HG03280 (cell line): Measurements from ENCODE around the gene BMP3.
A peak's percentile ranks its signal among the peaks of the same experiment; 100 is the strongest.
"Not testable (repeated sequence)": the region's sequence is repeated elsewhere in the genome, so short reads cannot be mapped to it uniquely, and the experiment has no call there.

Experiments used
- ATAC-seq: cut with Tn5 transposase; IDR thresholded peaks from one replicate; pipeline ENCODE4 v1.9.1; 2021; ENCODE audit warnings: mild to moderate bottlenecking, moderate library complexity; ENCODE audit not compliant: unreplicated experiment

BMP3 gene, protein sequence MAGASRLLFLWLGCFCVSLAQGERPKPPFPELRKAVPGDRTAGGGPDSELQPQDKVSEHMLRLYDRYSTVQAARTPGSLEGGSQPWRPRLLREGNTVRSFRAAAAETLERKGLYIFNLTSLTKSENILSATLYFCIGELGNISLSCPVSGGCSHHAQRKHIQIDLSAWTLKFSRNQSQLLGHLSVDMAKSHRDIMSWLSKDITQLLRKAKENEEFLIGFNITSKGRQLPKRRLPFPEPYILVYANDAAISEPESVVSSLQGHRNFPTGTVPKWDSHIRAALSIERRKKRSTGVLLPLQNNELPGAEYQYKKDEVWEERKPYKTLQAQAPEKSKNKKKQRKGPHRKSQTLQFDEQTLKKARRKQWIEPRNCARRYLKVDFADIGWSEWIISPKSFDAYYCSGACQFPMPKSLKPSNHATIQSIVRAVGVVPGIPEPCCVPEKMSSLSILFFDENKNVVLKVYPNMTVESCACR

DNA sequence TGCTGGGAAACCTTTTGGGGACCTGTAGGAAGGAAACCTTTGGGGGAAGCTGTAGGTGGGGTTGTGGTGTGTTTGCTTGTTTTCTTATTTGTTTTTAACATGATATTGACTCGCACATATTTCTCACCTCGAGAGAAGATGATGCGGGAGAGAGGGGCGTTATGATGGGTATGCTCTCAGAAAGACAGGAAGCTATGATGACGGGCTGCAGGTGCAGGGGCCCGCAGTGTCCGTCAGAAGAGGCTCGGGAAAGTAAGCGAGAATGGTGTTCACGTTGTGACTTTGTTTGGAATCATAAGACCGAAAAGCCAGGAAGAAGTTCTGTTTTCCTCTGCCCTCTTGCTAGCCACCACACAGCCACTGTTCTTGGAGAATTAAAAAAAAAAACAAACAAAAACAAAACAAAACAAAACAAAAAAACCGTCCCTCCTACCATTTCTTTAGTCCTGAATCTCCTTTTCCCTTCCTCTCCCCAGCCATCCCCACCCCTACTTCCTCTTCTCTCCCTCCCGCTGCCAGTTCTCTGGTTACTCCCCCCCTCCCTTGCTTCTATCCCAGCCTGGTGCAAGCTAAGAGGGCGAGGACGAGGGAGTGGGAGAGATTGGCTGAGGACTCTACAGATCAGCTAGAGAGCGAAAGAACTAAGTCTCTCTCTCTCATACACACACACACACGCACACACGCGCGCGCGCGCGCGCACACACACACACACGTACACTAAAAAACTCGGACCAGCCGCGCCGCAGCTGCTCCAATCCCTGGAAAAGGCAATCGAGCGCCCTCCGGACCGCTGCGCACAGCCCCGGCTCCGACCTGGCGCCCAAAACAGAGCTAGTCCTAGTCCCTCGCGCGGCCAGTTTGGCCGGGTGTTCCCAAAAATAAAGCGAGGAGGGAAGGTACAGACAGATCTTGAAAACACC lies at the start of gene BMP3:
BMP3 (plus strand) TSS at position 648 of the 920 bp plus-strand sequence. CDS start 577 bp downstream, outside the sequence.
- no peak for ATAC-seq

DNA sequence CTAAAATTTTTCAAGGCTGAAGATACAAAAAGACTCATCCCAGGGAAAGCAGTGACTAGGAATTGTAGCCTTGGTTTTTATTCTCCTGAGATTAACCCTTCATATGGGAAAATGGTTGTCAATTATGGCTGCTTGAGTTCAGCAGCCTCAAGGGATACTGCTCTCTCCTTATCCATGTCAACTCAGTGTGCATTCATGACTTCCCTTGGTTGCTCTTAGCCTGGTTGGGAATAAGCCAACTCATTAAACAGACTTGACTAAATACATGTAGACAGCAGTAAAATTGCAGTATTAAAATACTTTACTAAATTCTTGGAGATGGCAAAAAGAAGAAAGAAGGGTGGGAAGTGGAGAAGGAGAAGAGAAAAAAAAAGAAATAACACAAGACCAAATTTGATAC lies 44.5 kb upstream of the BMP3 start:
- ATAC-seq: no peak

DNA sequence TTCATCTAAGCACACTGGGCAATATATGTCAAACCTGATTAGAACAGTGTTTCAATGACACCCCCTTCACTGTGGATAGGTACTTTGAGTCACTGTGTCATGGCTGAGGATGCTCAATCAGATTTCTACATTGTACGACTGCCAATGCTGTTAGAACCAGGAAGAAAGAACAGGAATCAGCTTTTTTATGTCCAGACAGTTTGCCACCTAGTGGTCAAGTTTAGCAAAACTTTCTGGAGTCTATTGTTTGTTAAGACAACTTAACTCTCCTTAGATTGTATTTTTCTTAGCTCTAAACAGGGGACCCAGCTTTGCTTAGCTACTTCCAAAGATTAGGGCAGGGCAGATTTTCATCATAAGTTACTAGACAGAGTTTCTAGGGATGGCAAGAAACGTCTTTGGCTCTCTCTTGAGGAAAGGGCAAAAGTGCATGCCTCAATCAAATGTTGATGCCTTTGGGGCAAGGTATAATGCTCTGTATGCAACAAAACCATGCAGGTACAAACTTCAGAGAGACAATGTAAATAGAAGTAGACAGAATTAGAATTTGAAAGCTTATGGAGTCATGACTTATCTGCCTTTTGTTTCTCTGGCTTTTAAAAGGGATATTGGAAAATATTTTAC lies 40.5 kb upstream of the BMP3 start:
- peak; percentile 73 for ATAC-seq

DNA sequence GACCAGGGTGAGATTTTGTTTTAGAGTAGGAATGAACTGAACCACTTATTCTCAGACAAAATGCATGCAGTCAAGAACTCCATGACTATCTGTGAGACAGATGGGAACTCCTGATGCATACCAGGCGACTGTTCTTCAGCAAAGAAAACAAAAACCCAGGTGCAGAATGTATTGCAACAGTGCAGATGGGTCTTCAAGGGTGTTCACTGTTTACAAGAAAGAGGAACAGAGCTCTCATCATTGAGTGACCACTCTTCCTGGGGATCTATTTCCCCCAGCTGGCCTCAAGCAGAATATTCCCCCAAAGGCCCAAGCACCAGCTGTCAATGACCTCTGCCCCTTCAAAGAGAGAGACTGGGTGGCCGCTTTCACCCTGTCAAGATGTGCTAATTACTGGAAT lies 39.7 kb upstream of the BMP3 start:
- ATAC-seq: no peak

DNA sequence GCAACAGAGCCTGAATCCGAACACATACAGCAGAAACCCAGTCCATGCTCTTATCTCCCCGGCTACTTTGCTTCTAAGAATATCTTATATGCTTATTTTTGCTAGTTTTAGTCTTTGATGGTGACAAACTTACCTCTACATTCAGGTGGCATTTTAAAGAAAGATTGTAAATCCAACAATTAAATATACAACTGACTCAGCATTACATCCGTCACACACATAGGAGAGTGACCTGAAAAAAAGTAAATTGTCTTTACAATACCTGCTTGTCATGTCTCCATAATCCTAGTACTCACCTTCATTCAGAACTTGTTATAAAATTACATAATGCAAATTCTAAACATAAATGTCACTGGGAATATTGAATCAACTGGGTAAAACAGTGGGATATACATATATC lies 30.6 kb upstream of the BMP3 start:
- no peak for ATAC-seq

DNA sequence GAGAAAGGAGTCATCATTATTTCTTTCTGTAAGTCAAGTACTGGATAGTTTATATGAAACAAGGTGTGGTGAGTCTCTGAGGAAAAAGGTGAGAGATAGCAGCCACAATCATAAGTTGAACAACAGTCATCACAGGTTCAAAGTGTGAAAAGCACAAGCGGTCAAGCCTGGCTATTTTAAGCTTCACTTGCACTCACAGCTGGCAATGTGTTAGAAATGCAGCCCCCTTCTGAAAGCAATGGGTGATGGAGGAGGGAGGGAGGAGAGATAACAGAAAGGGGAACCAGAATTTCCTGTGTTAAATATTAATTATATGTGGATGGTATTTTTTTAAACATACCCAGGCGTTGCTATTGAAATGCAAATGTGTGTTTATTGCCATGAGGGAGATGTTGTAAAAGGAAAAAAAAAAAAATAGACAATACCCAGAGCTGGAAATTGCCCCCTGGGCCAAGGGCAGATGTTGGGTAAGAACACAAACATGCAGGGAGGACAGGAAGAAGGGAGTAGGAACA lies 26.9 kb upstream of the BMP3 start:
- ATAC-seq: peak; percentile 70

DNA sequence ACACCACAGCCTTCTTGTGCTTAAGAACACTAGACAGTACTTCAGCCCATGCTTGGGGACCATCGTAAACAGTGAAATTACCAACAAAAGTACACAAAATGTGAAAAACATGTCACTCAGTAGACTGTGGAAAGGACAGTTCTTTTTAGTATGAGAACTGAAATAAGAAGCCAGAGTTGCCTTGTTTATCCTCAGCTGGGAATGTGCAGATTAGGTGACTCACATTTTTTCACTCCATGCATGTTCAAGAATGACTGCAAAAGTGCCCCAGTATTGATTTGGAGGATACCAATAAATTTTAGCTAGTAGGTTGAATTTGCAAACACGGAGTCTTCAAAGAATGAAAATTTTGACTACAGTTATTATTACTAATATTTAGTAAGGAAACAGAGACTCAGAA lies 23.1 kb upstream of the BMP3 start:
- no peak for ATAC-seq

DNA sequence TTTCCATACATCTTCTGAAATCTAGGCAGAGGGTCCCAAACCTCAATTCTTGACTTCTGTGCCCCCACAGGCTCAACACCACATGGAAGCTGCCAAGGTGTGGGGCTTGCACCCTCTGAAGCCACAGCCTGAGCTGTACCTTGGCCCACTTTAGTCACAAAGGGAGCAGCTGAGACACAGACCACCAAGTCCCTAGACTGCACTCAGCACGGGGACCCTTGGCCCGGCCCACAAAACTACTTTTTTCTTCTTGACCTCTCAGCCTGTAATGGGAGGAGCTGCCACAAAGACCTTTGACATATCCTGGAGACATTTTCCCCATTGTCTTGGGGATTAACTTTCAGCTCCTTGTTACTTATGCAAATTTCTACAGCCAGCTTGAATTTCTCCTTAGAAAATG lies 13.9 kb upstream of the BMP3 start:
- not testable (repeated sequence) for ATAC-seq

DNA sequence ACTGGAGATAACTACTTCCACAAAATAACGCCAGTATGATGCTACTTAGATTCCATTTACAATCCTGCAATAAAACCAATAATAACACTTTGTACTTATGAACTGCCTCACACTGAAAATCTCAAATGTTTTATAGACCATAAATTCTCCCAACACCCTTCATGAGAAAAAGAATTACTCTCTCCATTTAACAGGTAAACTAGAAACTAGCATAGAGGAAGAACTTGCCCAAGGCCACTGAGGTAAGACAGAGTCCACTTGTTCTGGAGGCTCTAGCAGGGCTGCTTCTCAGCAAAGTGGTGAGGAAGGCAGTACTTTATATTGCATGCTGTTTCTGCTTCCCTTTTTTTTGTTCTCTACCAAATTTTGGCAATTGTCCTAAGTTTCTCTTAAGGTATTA lies 11.5 kb upstream of the BMP3 start:
- ATAC-seq: no peak

DNA sequence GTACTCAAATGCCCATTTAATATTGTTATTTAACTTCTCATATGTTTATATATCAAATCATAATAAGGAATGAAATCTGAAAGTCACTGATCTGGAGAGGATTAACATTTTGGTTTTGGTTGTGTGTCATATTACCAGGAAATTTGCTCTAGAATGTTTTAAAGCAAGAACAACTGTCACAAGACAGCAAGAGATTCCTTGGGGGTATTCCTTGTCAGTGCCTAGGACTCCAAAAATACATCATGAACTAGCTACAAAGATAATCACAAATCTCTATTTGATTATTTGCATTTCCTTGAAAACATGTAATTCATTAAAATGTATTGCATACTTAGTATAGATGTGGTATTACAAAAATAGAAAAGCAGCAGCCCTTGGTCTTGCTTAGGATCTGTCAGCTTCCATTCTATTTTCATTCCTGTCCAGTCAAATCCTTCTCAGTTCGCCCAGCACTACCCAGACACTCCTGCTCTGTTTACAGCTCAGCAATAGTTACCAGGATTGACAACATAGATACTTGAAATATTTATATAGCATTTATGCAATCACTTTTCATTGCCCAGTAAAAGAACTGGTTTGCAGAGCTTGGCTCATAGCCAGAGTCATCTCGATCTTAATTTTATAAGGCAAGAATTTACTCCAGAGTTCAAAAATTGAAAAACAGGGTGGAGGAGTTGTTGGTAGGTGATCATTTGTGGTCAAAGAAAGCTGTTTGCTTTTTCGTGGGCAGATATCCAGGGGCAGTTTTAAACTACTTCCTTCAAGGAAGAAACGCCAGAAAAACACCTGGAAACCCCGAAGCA lies 9.2 kb upstream of the BMP3 start:
- ATAC-seq: no peak

DNA sequence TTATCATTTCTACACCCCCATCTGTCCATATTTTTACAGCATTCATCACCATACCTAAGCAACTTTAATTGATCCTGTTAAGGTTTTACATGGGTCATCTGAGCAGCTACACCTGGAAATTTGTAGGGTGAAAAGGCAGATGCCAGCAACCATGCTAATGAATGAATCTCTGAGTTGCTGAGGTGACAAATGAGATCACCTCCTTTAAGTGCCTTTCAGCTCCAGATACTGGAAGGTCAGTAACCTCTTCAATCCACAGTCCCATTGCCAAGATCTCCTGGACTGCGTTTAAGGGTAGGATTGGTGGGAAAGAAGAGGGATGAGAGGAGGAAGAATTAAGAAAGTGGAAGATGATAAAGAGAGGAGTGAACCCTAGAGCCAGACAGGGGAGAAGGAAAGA lies 8.5 kb upstream of the BMP3 start:
- ATAC-seq: no peak

DNA sequence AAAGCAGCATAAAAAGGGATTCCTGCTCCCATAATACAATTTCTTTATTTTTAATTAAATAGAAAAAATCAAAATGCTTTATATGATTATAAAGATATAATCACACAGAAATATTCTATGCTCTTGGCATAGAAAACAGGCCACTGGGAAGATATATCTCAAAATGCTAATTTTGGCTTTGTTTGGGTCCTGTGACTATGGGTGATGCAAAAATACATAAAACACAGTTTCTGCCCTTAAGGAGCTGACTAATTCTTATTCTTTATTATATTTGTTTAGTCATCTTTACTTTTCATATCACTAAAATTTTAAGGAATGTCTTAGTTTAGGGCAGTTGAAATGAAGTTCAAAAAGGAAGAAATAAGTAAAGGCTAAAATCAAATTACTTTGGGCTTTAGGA lies 7.0 kb upstream of the BMP3 start:
- ATAC-seq: no peak

DNA sequence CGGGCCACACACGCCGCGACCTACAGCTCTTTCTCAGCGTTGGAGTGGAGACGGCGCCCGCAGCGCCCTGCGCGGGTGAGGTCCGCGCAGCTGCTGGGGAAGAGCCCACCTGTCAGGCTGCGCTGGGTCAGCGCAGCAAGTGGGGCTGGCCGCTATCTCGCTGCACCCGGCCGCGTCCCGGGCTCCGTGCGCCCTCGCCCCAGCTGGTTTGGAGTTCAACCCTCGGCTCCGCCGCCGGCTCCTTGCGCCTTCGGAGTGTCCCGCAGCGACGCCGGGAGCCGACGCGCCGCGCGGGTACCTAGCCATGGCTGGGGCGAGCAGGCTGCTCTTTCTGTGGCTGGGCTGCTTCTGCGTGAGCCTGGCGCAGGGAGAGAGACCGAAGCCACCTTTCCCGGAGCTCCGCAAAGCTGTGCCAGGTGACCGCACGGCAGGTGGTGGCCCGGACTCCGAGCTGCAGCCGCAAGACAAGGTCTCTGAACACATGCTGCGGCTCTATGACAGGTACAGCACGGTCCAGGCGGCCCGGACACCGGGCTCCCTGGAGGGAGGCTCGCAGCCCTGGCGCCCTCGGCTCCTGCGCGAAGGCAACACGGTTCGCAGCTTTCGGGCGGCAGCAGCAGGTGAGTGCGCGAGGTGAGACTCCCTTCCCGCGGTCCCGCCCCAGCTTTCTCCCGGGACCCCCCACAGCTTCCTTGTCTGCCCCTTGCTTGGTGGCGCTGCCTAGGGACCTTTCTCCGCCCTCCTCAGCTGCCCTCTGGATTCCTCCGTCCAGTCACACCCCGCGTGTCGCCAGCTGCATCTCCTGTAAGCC lies 678 bp downstream of the BMP3 start:
- no peak for ATAC-seq

DNA sequence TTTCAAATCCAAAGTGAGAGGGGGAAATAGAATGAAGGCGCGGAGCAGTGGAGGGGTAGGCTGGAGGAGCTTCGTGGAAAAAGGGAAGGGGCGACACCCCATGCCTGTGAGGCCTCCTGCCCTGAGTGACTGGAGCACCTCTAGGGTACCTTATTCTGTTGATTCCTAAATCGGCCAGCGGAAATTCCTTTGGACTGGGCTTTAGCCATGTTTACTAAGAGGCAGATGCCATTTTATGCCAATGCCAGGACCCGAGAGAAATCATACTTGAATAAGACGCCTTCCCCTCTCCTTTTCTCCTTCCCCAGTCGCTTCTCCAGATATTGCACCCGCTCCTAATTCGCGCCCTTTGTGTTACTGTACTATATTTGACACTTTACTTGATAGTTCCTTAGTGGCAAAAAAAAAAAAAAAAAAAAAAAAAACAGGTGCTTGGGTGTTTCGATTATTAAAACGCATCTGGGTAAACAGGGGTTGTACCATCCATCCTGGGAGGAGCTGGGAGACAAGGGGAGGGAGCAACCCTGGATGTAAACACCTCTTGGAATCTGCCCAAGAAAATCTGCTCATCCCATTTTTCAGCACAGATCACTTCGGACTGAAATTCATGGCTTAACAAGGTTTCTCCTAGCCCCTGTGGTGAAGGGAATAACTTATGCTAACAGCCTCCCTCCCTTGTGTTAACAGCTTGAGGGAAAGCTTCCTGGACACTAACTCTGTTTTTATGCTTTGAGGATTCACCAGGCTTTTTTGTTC lies 1.5 kb downstream of the BMP3 start:
- no peak for ATAC-seq

DNA sequence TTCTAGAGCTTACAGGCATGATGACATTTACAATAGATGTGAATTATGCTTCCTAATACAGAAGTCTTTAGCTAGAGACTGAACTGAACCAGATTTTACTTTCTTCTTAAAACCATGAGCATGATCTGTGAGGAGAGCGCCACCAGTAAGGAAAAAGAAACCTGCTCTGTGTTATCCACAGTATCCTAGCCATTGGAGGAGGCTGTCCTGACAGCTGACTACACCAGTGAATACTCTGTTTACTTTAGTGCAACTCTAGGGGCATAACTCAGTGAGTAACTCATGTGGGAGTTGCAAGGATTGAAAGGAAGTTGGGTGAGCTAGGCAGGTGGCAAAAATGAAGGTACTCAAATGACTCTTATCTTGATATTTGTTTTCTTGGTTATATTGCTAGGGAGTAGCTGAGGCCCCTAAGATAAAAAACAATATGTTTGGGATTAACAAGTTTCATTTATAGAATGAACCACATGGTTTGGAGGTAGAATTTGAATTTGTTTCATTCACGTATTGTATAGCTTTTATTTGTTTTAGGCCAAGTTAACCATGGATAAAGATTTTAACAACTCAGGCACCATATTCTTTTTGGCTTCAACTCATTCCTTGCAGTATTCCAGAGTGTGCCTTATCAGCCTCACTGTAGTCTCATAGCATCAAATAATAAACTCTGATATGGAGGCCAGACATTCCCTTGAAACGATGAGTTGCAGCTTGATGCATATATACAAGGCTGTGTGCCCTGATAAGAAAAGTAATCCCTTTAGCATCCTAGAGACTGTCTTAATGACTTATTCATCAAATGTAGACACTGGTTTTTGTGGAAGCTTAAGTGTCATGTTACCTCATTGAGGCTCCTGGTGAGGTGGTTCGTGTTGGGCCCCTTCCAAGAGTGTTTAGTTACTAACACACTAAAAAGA lies 2.5 kb downstream of the BMP3 start:
- no peak for ATAC-seq

DNA sequence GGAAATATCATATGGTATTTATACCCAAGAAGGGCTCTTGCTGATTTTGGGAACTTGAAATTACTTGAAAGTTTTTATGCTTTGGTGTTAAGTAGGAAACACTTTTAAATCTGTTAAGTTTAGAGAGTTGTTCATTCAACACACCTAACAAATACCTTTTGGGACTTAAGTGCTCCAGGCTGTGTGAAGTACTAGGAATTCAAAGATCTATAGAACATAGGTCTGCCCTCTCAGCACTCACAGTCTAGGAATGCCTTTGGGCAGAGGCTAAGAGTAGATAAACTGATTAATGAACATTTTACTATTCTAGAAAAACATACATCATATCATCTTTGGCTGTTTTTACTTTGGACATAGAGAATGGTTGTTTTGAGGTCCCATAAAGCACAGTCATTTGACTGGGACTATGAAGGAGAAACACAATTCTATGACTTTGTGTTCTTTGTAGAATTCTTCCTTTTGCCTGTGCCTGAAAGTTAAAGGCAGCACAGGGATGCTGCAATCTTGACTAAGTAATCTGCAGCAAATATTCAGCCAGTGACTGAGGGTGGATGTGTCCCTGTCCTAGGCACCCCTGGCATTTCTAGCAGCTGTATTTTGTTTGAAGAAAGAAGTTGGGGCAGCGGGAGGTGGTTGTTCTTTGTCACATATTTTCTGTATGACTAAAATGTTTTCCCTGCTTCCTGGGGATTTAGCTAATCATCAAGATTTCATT lies 8.3 kb downstream of the BMP3 start:
- ATAC-seq: no peak

DNA sequence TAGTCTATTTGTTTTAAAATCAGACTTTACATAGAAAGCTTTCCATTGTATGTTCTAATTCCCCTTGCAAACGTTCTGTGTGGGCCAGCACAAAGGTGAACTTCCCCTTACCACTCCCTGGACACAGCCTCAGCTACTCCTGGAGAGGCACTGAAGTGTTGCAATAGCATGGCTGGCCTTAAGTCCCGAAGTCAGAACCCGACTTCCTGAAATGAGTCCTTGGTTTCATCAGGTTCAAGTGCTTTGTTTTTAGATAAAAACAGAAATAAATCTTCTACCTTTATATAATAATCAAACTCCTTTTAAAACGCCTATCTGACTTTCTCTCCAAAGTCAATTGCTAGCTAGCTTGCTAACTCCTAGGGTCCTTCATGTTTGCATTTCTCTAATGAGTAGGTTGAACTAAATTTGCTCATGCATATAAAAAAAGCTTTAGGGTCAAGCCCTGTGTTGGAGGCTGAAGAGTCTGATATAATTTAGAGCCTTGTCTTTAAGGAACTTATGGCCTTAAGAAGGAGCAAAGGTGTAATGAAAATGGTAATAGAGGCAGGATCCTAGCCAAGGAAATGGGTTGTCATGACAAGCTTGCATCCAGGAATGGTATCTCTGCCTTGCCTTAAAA lies 9.0 kb downstream of the BMP3 start:
- ATAC-seq: no peak
